ENCODE data around the gene CACNG1.

The CACNG1 gene

GRCh38 chr17:67051155-67051538, 6.8 kb downstream of the CACNG1 start:
- no peak for DNase-seq (ENCODE audit: low read depth)

GRCh38 chr17:67051837-67052236, 7.5 kb downstream of the CACNG1 start:
- no peak for DNase-seq (ENCODE audit: low read depth)

- DNase-seq (ENCODE audit: low read depth), result no peak
These were observed 8.5 kb downstream of the CACNG1 start for GRCh38 chr17:67052720-67053437.

GRCh38 chr17:67053438-67054000, 9.2 kb downstream of the CACNG1 start:
- no peak for DNase-seq (ENCODE audit: low read depth)

GRCh38 chr17:67054011-67054591, 9.7 kb downstream of the CACNG1 start:
- DNase-seq (ENCODE audit: low read depth), result no peak

- no peak for DNase-seq (ENCODE audit: low read depth)
These were observed 10.3 kb downstream of the CACNG1 start for GRCh38 chr17:67054608-67055007.

- no peak for DNase-seq (ENCODE audit: low read depth)
These were observed 10.7 kb downstream of the CACNG1 start for GRCh38 chr17:67055041-67055443.

- DNase-seq (ENCODE audit: low read depth), result no peak
These were observed 11.7 kb downstream of the CACNG1 start for GRCh38 chr17:67055811-67056745.

- no peak for DNase-seq (ENCODE audit: low read depth)
These were observed 12.6 kb downstream of the CACNG1 start for GRCh38 chr17:67056746-67057490.

- no peak for DNase-seq (ENCODE audit: low read depth)
These were observed 13.7 kb downstream of the CACNG1 start for GRCh38 chr17:67058036-67058435.

- no peak for DNase-seq (ENCODE audit: low read depth)
These were observed 15.0 kb downstream of the CACNG1 start for GRCh38 chr17:67059372-67059771.

GRCh38 chr17:67063141-67063540, 18.8 kb downstream of the CACNG1 start:
- DNase-seq (ENCODE audit: low read depth), result no peak

- DNase-seq (ENCODE audit: low read depth), result no peak
These were observed 22.4 kb downstream of the CACNG1 start for GRCh38 chr17:67066717-67067116.

GRCh38 chr17:67067571-67068482, 23.5 kb downstream of the CACNG1 start:
- DNase-seq (ENCODE audit: low read depth), result no peak

GRCh38 chr17:67068999-67069398, 24.6 kb downstream of the CACNG1 start:
- DNase-seq (ENCODE audit: low read depth), result no peak

GRCh38 chr17:67069603-67070136, 25.3 kb downstream of the CACNG1 start:
- DNase-seq (ENCODE audit: low read depth), result no peak

GRCh38 chr17:67071595-67071994, 27.2 kb downstream of the CACNG1 start:
- no peak for DNase-seq (ENCODE audit: low read depth)

- DNase-seq (ENCODE audit: low read depth), result no peak
These were observed 28.5 kb downstream of the CACNG1 start for GRCh38 chr17:67072885-67073284.

- DNase-seq (ENCODE audit: low read depth), result no peak
These were observed 30.4 kb downstream of the CACNG1 start for GRCh38 chr17:67074781-67075180.

- DNase-seq (ENCODE audit: low read depth), result no peak
These were observed 31.9 kb downstream of the CACNG1 start for GRCh38 chr17:67076290-67076689.
